HuH-7 (cell line): ENCODE results near the gene TNRC6B.
"Not testable (repeated sequence)": the region's sequence is repeated elsewhere in the genome, so short reads cannot be mapped to it uniquely, and the experiment has no call there.

Source experiments
- DNase-seq: peaks from one replicate; pipeline ENCODE4 v3.0.0; 2011; ENCODE audit warnings: low spot score

TNRC6B gene

GRCh38 chr22:40366068-40366467, 188.3 kb downstream of the TNRC6B start:
- DNase-seq = no peak

- DNase-seq = no peak
These were observed 189.6 kb downstream of the TNRC6B start for GRCh38 chr22:40367342-40367741.

GRCh38 chr22:40368016-40368415, 190.3 kb downstream of the TNRC6B start:
- no peak for DNase-seq

- DNase-seq = no peak
These were observed 191.1 kb downstream of the TNRC6B start for GRCh38 chr22:40368836-40369235.

GRCh38 chr22:40374567-40374966, 196.8 kb downstream of the TNRC6B start:
- DNase-seq = no peak

GRCh38 chr22:40376149-40376548, 198.4 kb downstream of the TNRC6B start:
- DNase-seq = no peak

- no peak for DNase-seq
These were observed 200.2 kb downstream of the TNRC6B start for GRCh38 chr22:40377931-40378330.

GRCh38 chr22:40378448-40378847, 200.7 kb downstream of the TNRC6B start:
- DNase-seq = not testable (repeated sequence)

GRCh38 chr22:40381461-40381860, 203.7 kb downstream of the TNRC6B start:
- no peak for DNase-seq

GRCh38 chr22:40383905-40384304, 206.2 kb downstream of the TNRC6B start:
- DNase-seq = no peak

GRCh38 chr22:40385036-40385782, 207.5 kb downstream of the TNRC6B start:
- DNase-seq = no peak
